Activated naive CD4-positive, alpha-beta T cell treated with anti-CD3 and anti-CD28 coated beads, Interleukin-2, amount 50 U/mL, for 24 hours (primary cell): ENCODE measurements around the gene DOCK3.
"Not testable (repeated sequence)": the region's sequence is repeated elsewhere in the genome, so short reads cannot be mapped to it uniquely, and the experiment has no call there.

Source experiments
- H3K27ac Mint-ChIP-seq: one replicate; pipeline ENCODE4 v1.8.0; 2021; ENCODE audit warnings: mild to moderate bottlenecking, mixed read lengths
- H3K27me3 Mint-ChIP-seq: one replicate; pipeline ENCODE4 v1.8.0; 2021; ENCODE audit warnings: mixed read lengths
- H3K36me3 Mint-ChIP-seq: one replicate; pipeline ENCODE4 v1.8.0; 2021; ENCODE audit warnings: mixed read lengths
- H3K4me1 Mint-ChIP-seq: one replicate; pipeline ENCODE4 v1.8.0; 2021; ENCODE audit warnings: mixed read lengths
- H3K4me3 Mint-ChIP-seq: one replicate; pipeline ENCODE4 v1.8.0; 2021; ENCODE audit warnings: mild to moderate bottlenecking, mixed read lengths
- H3K9me3 Mint-ChIP-seq: one replicate; pipeline ENCODE4 v1.8.0; 2021; ENCODE audit warnings: mixed read lengths

Gene DOCK3

GRCh38 chr3:50924638-50925037, 249.9 kb downstream of the DOCK3 start:
- H3K27ac Mint-ChIP-seq = no peak overlapping the region
- H3K4me3 Mint-ChIP-seq = no peak overlapping the region
- H3K9me3 Mint-ChIP-seq = no peaks in the 10 kb centered on the region
- H3K36me3 Mint-ChIP-seq = peaks cover 3% of the 10 kb centered on the region
- peaks cover 8% of the 10 kb centered on the region for H3K27me3 Mint-ChIP-seq
- H3K4me1 Mint-ChIP-seq = peaks cover 12% of the 10 kb centered on the region

- Mint-ChIP-seq H3K36me3 (peaks cover 6% of the 10 kb centered on the region), H3K9me3 (no peaks in the 10 kb centered on the region), H3K4me1 (peaks cover 12% of the 10 kb centered on the region), H3K27me3 (peaks cover 7% of the 10 kb centered on the region), H3K27ac (no peak overlapping the region), H3K4me3 (no peak overlapping the region)
Observed at GRCh38 chr3:50926868-50927267, 252.1 kb downstream of the DOCK3 start.

- Mint-ChIP-seq H3K4me1 (peaks cover 12% of the 10 kb centered on the region), H3K27me3 (peaks cover 5% of the 10 kb centered on the region), H3K27ac (no peak overlapping the region), H3K36me3 (peaks cover 13% of the 10 kb centered on the region), H3K9me3 (peaks cover 8% of the 10 kb centered on the region), H3K4me3 (no peak overlapping the region)
Observed at GRCh38 chr3:50930371-50931208, 255.9 kb downstream of the DOCK3 start.

GRCh38 chr3:50932918-50933317, 258.2 kb downstream of the DOCK3 start:
- H3K27ac Mint-ChIP-seq, H3K4me1 Mint-ChIP-seq, H3K4me3 Mint-ChIP-seq, H3K27me3 Mint-ChIP-seq: not testable (repeated sequence)
- Mint-ChIP-seq H3K9me3 (peaks cover 16% of the 10 kb centered on the region), H3K36me3 (peaks cover 20% of the 10 kb centered on the region)

- Mint-ChIP-seq H3K27ac (no peak overlapping the region), H3K9me3 (peaks cover 16% of the 10 kb centered on the region), H3K4me1 (no peaks in the 10 kb centered on the region), H3K27me3 (peaks cover 8% of the 10 kb centered on the region), H3K36me3 (peaks cover 16% of the 10 kb centered on the region), H3K4me3 (no peak overlapping the region)
Observed at GRCh38 chr3:50936389-50936788, 261.7 kb downstream of the DOCK3 start.

GRCh38 chr3:50947419-50947818, 272.7 kb downstream of the DOCK3 start:
- H3K27me3 Mint-ChIP-seq = peaks cover 6% of the 10 kb centered on the region
- H3K36me3 Mint-ChIP-seq = peaks cover 2% of the 10 kb centered on the region
- H3K27ac Mint-ChIP-seq = no peak overlapping the region
- H3K9me3 Mint-ChIP-seq = no peaks in the 10 kb centered on the region
- H3K4me3 Mint-ChIP-seq = no peak overlapping the region
- H3K4me1 Mint-ChIP-seq = peaks cover 15% of the 10 kb centered on the region

GRCh38 chr3:50950591-50950990, 275.9 kb downstream of the DOCK3 start:
- Mint-ChIP-seq H3K27ac (no peak overlapping the region), H3K4me1 (peaks cover 15% of the 10 kb centered on the region)

GRCh38 chr3:50953825-50954414, 279.2 kb downstream of the DOCK3 start:
- no peaks in the 10 kb centered on the region for H3K36me3 Mint-ChIP-seq
- no peaks in the 10 kb centered on the region for H3K9me3 Mint-ChIP-seq
- peaks cover 15% of the 10 kb centered on the region for H3K4me1 Mint-ChIP-seq
- peaks cover 3% of the 10 kb centered on the region for H3K27me3 Mint-ChIP-seq
- no peak overlapping the region for H3K27ac Mint-ChIP-seq
- no peak overlapping the region for H3K4me3 Mint-ChIP-seq

More at GRCh38 chr3:50950591-50950990, 275.9 kb downstream of the DOCK3 start:
- Mint-ChIP-seq H3K4me3 (peak overlapping the region; percentile 47), H3K27me3 (peaks cover 6% of the 10 kb centered on the region), H3K9me3 (no peaks in the 10 kb centered on the region), H3K36me3 (peaks cover 2% of the 10 kb centered on the region)

- Mint-ChIP-seq H3K27ac (no peak overlapping the region), H3K4me3 (no peak overlapping the region), H3K27me3 (peaks cover 4% of the 10 kb centered on the region), H3K4me1 (peaks cover 4% of the 10 kb centered on the region), H3K9me3 (no peaks in the 10 kb centered on the region), H3K36me3 (no peaks in the 10 kb centered on the region)
Observed at GRCh38 chr3:50961386-50961785, 286.7 kb downstream of the DOCK3 start.

- H3K36me3 Mint-ChIP-seq = no peaks in the 10 kb centered on the region
- H3K4me3 Mint-ChIP-seq = no peak overlapping the region
- H3K27ac Mint-ChIP-seq = peak overlapping the region; percentile 17
- no peaks in the 10 kb centered on the region for H3K27me3 Mint-ChIP-seq
- no peaks in the 10 kb centered on the region for H3K9me3 Mint-ChIP-seq
- peaks cover 11% of the 10 kb centered on the region for H3K4me1 Mint-ChIP-seq
Observed at GRCh38 chr3:50971487-50971924, 296.8 kb downstream of the DOCK3 start.

GRCh38 chr3:50972029-50972428, 297.3 kb downstream of the DOCK3 start:
- Mint-ChIP-seq H3K27me3 (no peaks in the 10 kb centered on the region), H3K27ac (no peak overlapping the region), H3K36me3 (no peaks in the 10 kb centered on the region), H3K9me3 (no peaks in the 10 kb centered on the region), H3K4me1 (peaks cover 11% of the 10 kb centered on the region), H3K4me3 (no peak overlapping the region)

- not testable (repeated sequence) for H3K27ac Mint-ChIP-seq, H3K4me3 Mint-ChIP-seq, H3K9me3 Mint-ChIP-seq, H3K4me1 Mint-ChIP-seq, H3K36me3 Mint-ChIP-seq, H3K27me3 Mint-ChIP-seq
Observed at GRCh38 chr3:50978586-50978985, 303.9 kb downstream of the DOCK3 start.

- no peaks in the 10 kb centered on the region for H3K27me3 Mint-ChIP-seq
- no peak overlapping the region for H3K27ac Mint-ChIP-seq
- H3K9me3 Mint-ChIP-seq = no peaks in the 10 kb centered on the region
- H3K4me1 Mint-ChIP-seq = no peaks in the 10 kb centered on the region
- no peak overlapping the region for H3K4me3 Mint-ChIP-seq
- peaks cover 2% of the 10 kb centered on the region for H3K36me3 Mint-ChIP-seq
Observed at GRCh38 chr3:50978991-50979667, 304.4 kb downstream of the DOCK3 start.

GRCh38 chr3:50982540-50983325, 308.0 kb downstream of the DOCK3 start:
- Mint-ChIP-seq H3K4me3 (no peak overlapping the region), H3K36me3 (peaks cover 4% of the 10 kb centered on the region), H3K27me3 (no peaks in the 10 kb centered on the region), H3K27ac (no peak overlapping the region), H3K9me3 (no peaks in the 10 kb centered on the region), H3K4me1 (no peaks in the 10 kb centered on the region)

- H3K4me1 Mint-ChIP-seq = no peaks in the 10 kb centered on the region
- H3K4me3 Mint-ChIP-seq = no peak overlapping the region
- no peak overlapping the region for H3K27ac Mint-ChIP-seq
- no peaks in the 10 kb centered on the region for H3K9me3 Mint-ChIP-seq
- H3K27me3 Mint-ChIP-seq = no peaks in the 10 kb centered on the region
- peaks cover 4% of the 10 kb centered on the region for H3K36me3 Mint-ChIP-seq
Observed at GRCh38 chr3:50983887-50984286, 309.2 kb downstream of the DOCK3 start.
